ENCODE data around the gene CFAP68.

The CFAP68 gene

GRCh38 chr11:111878849-111879636 lies at the start of gene CFAP68, which contains the start of gene FDXACB1:
Gene CFAP68, plus strand, starts transcription at chr11:111879541. Its CDS starts 20 bp downstream, at chr11:111879561.
Gene FDXACB1, minus strand, starts transcription at chr11:111879165. Its CDS starts 33 bp downstream, at chr11:111879132.
- peak; percentile 94 for DNase-seq

GRCh38 chr11:111833524-111833923 lies 45.8 kb upstream of the CFAP68 start:
- DNase-seq = no peak

GRCh38 chr11:111834432-111835163 lies 44.7 kb upstream of the CFAP68 start:
- no peak for DNase-seq

- no peak for DNase-seq
These were observed 43.7 kb upstream of the CFAP68 start for GRCh38 chr11:111835665-111836064.

- no peak for DNase-seq
These were observed 43.2 kb upstream of the CFAP68 start for GRCh38 chr11:111836162-111836561.

GRCh38 chr11:111836721-111837120 lies 42.6 kb upstream of the CFAP68 start:
- DNase-seq = no peak

- no peak for DNase-seq
These were observed 41.9 kb upstream of the CFAP68 start for GRCh38 chr11:111837366-111837891.

- no peak for DNase-seq
These were observed 41.3 kb upstream of the CFAP68 start for GRCh38 chr11:111838054-111838453.

- DNase-seq = no peak
These were observed 39.2 kb upstream of the CFAP68 start for GRCh38 chr11:111840143-111840542.

- DNase-seq = peak; percentile 90
These were observed 37.8 kb upstream of the CFAP68 start for GRCh38 chr11:111841370-111842053.

GRCh38 chr11:111843661-111844060 lies 35.7 kb upstream of the CFAP68 start:
- no peak for DNase-seq

- DNase-seq = no peak
These were observed 33.9 kb upstream of the CFAP68 start for GRCh38 chr11:111845276-111846028.

GRCh38 chr11:111846063-111846462 lies 33.3 kb upstream of the CFAP68 start:
- DNase-seq = no peak

GRCh38 chr11:111846636-111847035 lies 32.7 kb upstream of the CFAP68 start:
- DNase-seq = no peak

GRCh38 chr11:111849631-111850030 lies 29.7 kb upstream of the CFAP68 start:
- no peak for DNase-seq

GRCh38 chr11:111851067-111851466 lies 28.3 kb upstream of the CFAP68 start:
- DNase-seq = no peak

- no peak for DNase-seq
These were observed 27.7 kb upstream of the CFAP68 start for GRCh38 chr11:111851636-111852035.

GRCh38 chr11:111852103-111852502 lies 27.2 kb upstream of the CFAP68 start:
- no peak for DNase-seq

GRCh38 chr11:111855506-111855905 lies 23.8 kb upstream of the CFAP68 start:
- no peak for DNase-seq

GRCh38 chr11:111860257-111860656 lies 19.1 kb upstream of the CFAP68 start:
- DNase-seq = no peak

GRCh38 chr11:111870113-111870512 lies 9.2 kb upstream of the CFAP68 start:
- no peak for DNase-seq

- no peak for DNase-seq
These were observed 8.8 kb upstream of the CFAP68 start for GRCh38 chr11:111870522-111870885.

All from CD4-positive, alpha-beta T cell treated with Interleukin-6 for 4 hours (primary cell).